ENCODE data around the gene CNNM3.

Gene CNNM3

DNA sequence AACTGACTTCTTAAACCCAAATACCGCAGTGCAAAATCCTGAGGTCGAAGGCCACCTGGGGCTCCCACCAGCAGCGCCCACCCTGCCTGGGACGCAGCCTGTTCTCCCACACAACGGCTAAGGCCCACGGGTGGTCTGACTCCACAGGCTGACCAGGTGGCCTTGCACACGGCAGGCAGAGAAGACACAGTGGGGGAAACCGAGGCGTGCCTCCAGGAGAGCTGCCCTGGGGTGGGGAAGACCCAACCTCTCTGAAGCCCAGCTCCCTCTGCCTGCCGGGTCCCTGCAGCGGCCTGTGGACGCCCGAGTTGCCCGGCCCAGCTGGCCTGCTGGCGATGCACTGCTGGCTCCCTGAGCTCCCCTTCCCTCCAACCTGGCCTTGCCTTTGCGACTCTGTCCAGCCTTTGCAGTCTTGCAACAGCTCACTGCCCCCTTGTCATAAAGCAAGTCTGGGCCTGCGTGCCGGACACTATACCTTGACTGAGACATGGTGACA, 63.5 kb downstream of the CNNM3 start:
- DNase-seq: no peak

- DNase-seq: no peak
Measured at GRCh38 chr2:96880891-96881273, 64.8 kb downstream of the CNNM3 start.

DNA sequence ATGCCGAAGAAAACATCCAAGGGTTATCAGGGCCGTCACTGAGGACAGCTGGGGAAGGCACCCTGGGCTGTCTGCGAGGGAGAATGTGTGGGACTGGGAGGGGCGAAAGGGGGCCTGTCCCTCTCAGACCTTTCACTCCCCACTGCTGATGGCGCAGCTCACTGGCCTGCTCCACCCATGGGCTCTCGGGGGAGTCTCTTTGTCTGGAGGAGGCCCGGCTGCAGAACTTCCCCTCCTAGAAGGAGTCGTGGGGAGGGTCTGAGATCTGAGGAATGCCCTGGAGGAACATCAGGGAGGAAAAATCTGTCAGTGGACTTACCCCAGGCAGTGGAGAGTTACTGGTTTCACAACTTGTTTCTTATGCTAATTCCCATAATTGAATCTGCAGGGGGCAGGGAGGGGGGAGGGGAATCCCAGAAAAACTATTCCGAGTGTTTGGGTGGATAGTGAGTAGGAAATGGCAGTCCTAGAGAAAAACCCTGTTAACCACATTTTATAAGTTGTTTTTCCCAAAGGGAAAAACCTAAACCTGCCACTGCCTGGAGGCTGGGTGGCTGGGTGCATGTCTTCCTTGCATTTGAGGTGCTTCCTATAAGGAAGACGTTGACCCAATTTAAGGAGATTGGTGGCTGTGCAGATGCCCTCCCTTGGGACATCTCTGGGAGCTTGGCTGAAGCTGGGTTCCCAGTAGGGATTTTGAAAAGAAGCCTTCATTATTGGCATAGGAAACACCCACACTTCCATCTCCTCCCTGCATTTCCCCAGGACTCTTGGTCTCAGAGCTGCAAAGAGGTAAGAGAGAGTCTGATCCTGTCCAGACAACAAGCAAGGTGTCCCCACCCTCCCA, 65.5 kb downstream of the CNNM3 start:
- DNase-seq: no peak

- DNase-seq: no peak
Measured at GRCh38 chr2:96882230-96882629, 66.2 kb downstream of the CNNM3 start.

DNA sequence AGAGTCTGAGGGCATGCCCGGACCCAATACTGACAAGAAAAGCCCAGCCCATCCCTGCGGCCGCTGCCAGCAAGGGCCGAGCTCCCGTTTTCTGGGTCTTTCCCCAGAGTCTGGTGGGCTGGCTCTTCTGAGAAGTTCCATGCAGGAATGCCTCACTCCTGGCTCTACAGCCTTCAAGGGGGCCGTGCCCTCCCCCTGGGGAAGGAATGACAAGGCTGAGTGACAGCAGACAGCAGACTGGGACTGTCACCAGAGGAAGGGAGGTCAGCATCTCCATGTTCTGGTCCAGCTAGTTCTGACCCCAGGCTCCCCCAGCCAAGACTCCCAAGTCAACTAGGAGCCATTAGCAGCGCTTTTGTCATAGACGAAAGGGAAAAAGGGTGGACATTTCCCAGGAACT, 66.8 kb downstream of the CNNM3 start:
- DNase-seq: no peak

GRCh38 chr2:96883306-96883705, 67.2 kb downstream of the CNNM3 start:
- no peak for DNase-seq
